Measurements from ENCODE around the gene WNT9A.
"Not testable (repeated sequence)": the region's sequence is repeated elsewhere in the genome, so short reads cannot be mapped to it uniquely, and the experiment has no call there.

WNT9A gene

GRCh38 chr1:227922501-227923352 is 25.0 kb downstream of the WNT9A start:
- no peak for DNase-seq

DNA sequence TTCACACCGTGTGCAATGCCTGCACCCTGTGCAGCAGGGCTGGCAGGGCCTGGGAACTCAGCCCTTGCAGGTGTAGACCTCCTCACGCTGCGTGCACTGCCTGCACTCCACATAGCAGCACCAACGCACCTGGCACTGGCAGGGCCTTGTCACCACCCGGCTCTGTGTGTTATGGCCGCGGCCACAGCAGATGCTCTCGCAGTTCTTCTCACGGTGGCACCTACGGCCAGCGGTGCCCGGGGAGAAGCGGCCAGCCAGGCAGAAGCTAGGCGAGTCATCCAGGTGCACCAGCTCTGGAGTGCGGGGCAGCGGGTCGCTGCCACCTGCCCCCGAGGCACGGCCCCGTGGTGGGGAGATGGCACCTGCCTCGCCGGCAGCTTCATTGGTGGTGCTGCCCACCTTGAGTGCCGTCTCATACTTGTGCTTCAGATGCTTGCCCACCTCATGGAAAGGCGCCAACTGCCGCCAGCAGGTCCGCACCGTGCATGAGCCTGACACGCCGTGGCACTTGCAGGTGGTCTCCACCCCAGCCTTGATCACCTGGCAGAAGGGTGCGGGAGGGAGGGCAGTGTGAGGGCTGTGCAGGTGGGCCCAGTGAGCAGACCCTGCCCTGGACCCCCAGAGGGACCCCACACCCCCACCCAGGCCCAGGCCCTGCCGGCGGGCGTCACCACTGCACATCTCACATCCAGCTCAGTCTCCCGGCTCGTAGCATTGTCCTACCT is 26.1 kb downstream of the WNT9A start:
- DNase-seq = no peak

DNA sequence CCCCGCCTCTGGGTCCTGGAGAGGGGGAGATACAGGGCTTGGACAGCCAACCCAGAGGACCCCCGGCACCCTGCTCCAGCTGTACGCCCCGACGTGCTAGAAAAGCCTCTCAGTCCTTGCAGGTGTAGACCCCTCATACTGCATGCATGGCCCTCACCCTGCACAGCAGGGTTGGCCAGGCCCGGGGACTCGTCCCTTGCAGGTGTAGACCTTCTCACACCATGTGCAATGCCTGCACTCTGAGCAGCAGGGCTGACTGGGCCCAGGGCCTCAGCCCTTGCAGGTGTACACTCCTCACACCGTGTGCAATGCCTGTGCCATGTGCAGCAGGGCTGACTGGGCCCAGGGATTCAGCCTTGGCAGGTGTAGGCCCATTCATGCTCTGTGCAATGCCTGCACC is 26.8 kb downstream of the WNT9A start:
- DNase-seq = no peak

- DNase-seq = no peak
These were observed 27.3 kb downstream of the WNT9A start for GRCh38 chr1:227920426-227920825.

- DNase-seq = no peak
These were observed 27.8 kb downstream of the WNT9A start for GRCh38 chr1:227919906-227920305.

- DNase-seq = no peak
These were observed 29.0 kb downstream of the WNT9A start for GRCh38 chr1:227918736-227919135.

DNA sequence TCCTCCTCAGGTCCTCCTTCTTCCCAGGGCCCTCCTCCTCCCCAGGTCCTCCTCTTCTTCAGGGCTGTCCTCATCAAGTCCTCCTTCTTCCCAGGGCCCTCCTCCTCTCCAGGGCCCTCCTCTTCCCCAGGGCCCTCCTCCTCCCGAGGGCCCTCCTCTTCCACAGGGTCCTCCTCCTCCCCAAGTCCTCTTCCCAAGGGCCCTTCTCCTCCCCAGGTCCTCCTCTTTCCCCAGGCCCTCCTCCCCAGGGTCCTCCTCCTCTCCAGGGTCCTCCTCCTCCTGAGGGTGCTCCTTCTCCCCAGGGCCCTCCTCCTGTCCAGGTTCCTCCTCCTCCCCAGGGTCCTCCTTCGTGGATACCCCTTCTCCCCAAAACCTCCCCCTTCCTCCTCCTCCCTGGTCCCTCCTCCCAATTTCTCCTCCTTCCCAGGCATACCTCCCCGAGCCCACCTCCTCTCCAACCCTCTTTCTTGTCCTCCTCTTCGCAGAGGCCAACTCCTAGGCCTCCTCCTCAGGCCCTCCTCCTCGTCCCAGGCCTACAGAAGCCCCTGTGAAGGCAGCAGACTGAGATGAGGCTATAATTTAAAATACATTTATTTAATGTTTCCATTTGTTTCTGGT is 29.5 kb downstream of the WNT9A start:
- DNase-seq = no peak

DNA sequence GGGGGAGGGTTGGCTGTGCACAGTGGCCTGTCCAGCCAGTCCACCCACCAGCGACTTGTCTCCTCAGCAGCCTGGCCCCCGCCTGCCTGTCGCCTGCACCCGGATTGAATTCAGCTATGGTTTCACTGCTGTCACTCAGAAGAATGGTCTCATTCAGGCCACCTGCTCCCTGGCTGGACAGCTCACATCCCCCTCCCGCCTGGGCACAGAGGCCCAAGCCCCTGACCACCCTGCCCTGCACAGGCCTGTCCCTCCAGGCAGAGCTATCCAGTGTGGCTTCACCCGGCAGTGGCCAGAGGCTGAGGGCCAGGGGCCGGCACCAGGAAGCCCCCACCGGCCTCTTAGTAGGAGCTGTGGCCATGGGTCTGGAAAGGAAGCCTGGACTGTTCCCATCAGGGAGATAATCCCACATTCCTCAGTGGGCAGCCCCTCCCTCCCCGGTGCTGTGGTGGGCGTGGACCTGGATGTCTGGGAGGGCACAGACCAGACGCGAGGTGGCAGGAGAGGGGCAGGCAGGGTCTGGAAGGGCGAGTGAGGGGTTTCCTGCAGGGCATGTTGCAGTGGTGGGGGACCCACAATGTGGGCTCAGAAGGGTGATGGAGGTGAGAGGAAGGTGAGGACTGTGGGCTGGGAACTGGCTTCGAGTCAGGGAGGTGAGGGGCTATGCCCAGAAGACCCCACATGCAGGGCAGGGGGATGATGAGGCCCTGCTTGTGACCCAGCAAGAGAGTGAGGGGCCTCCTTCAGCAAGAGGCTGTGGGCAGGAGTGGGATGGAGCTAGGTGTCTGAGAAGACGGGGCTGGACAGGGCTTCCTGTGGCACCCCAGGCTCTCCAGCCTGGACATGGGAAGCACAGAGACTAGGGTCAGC is 30.4 kb downstream of the WNT9A start:
- DNase-seq = no peak

DNA sequence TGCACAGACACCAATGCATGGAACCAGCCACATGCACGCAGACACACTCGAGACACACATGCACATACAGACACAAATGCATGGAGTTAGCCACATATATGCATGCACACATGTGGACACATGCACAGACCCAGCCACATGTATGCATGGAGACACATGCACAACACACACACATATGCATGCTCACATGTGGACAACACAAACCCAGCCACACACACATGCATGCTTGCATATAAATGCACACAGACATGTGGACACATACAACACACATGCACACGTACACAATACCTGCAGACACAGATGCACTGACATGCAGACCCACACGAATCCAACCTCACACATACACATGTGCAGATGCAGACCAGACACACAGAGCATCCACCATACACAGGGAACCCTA is 31.1 kb downstream of the WNT9A start:
- DNase-seq = no peak

- no peak for DNase-seq
These were observed 31.9 kb downstream of the WNT9A start for GRCh38 chr1:227915564-227916553.

GRCh38 chr1:227914801-227915563 is 32.8 kb downstream of the WNT9A start:
- DNase-seq = no peak

GRCh38 chr1:227913764-227914721 is 33.7 kb downstream of the WNT9A start:
- no peak for DNase-seq

DNA sequence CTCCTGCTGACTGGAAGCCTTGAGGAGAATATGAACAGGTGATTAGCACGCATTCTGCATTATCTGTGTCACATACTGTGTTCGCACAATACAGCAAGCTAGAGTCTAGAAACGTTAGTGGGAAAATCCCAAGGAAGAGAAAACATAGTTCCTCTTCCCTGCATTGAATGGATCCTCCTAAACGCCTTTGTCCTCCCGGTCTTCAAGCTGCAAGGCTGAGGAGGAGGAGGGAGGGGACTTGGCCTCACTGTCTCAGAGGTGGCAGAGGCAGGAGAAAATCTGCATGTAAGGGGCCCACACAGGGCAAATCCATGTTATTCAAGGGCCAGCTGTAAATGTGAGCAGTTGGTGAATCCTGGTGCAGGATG is 34.4 kb downstream of the WNT9A start:
- DNase-seq = no peak

DNA sequence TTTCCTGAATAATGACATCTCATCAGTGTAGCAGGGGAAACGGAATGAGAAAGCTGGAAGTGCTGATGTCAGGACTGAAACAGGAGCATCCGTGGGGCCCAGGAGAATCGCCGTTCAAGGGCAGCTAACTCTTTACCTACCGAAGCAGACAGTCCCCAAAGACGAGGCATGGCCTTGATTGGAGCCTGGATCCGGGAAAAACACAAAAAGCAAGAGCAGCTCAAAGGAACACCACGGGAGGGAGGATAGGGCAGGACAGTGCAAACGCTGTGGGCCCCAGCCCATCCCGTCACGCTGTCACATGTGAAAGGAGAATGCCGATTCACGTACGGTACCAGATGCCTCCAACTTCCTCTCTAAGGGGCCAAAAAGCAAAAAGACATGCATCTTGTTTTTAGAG is 34.9 kb downstream of the WNT9A start:
- DNase-seq = no peak

GRCh38 chr1:227911376-227911775 is 36.4 kb downstream of the WNT9A start:
- DNase-seq = no peak

DNA sequence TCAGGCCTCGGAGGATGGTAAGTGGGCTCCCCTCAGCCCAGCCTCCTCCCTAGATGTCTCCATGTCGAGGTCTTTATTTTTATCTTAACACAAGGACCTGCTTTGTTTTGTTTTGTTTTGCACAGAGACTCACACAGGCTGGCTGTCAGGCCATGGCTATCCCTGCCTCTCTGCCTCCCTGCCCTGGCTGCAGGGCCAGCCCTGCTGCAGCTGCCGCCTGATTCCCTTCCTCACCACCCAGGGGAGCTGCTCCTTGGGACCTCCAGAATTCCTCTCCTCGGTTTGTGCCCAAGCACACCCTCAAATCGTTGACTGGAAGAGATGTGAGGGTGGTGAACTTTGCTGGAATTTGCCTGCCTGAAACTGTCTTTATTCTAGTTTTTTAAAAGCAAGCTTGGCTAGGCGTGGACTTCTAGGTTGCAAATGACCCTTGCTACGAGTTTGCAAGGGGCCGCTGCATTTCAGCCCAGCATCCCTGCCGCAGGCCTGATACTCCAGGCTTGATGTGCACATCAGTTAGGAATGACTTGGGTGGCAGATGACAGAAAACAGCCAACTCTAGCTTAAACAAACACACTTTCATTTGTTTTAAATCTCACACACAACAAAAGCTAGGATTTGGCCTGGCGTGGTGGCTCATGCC is 37.1 kb downstream of the WNT9A start:
- no peak for DNase-seq

DNA sequence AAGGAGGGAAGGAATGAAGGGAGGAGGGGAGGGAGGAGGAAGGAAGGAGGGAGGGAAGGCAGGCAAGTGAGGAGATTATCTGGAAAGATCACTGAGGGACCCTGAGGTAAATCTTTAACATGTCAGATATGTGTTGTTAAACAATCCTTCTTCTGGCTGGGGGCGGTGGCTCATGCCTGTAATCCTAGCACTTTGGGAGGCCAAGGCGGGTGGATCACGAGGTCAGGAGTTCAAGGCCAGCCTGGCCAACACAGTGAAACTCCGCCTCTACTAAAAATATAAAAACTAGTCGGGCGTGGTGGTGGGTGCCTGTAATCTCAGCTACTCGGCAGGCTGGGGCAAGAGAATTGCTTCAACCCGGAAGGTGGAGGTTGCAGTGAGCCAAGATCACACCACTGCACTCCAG is 37.8 kb downstream of the WNT9A start:
- not testable (repeated sequence) for DNase-seq

DNA sequence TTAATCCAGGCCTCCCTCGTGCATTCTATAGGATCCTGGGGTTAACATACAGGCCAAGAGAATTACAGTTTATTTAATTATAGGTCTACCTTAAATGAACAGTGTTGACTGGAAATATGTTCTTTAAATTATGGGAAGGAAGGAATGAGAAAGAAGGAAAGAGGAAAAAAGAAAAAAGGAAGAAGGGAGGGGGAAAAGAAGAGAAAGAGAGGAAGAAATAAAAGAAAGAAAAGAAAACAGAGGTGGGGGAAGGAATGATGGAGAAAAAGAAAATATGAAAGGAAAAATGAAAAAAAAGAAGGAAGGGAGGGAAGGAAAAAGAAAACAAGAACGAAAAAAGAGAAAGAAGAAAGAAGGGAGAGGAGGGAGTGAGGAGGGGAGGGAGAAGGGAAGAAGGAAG is 38.5 kb downstream of the WNT9A start:
- no peak for DNase-seq

GRCh38 chr1:227908359-227908758 is 39.4 kb downstream of the WNT9A start:
- no peak for DNase-seq

All from CD4-positive, alpha-beta T cell treated with Interleukin-12 subunit alpha and Interleukin-12 subunit beta, for 1 hour (primary cell).